Tongue (tissue), 2 donors: ENCODE measurements around the gene MACROD2. TPM values are rescaled to one million over a fixed set of nuclear protein-coding genes. Genes with fewer than 3 reads are reported as not detected.

ENCODE experiments used
- DNase-seq: peaks from one replicate; pipeline ENCODE4 v3.0.0-alpha.2; 2015
- total RNA-seq: library from RNA; depleted of rRNA; stranded (reverse); fragments of >200 nt; gene quantifications from one replicate; pipeline ENCODE4 v1.2.3, GENCODE V29; 2014

Gene MACROD2
- total RNA-seq, 1 donor from 2014 or later, result 5.0 TPM

GRCh38 chr20:15827628-15828027, 1832.3 kb downstream of the MACROD2 start:
- DNase-seq, result no peak

- DNase-seq, result no peak
These were observed 1835.9 kb downstream of the MACROD2 start for GRCh38 chr20:15831201-15831600.

GRCh38 chr20:15832512-15832911, 1837.2 kb downstream of the MACROD2 start:
- DNase-seq, result no peak

- DNase-seq, result peak; percentile 37
These were observed 1839.5 kb downstream of the MACROD2 start for GRCh38 chr20:15834857-15835256.

GRCh38 chr20:15835811-15836210, 1840.5 kb downstream of the MACROD2 start:
- DNase-seq, result no peak

GRCh38 chr20:15836634-15837033, 1841.3 kb downstream of the MACROD2 start:
- no peak for DNase-seq

GRCh38 chr20:15837563-15837962, 1842.2 kb downstream of the MACROD2 start:
- no peak for DNase-seq

GRCh38 chr20:15838466-15838865, 1843.2 kb downstream of the MACROD2 start:
- DNase-seq, result no peak

- no peak for DNase-seq
These were observed 1845.5 kb downstream of the MACROD2 start for GRCh38 chr20:15840636-15841301.

GRCh38 chr20:15842872-15843271, 1847.6 kb downstream of the MACROD2 start:
- DNase-seq, result no peak

GRCh38 chr20:15843777-15844176, 1848.5 kb downstream of the MACROD2 start:
- DNase-seq, result no peak

GRCh38 chr20:15847196-15847784, 1852.0 kb downstream of the MACROD2 start:
- peak; percentile 44 for DNase-seq

- DNase-seq, result no peak
These were observed 1852.8 kb downstream of the MACROD2 start for GRCh38 chr20:15848126-15848525.

GRCh38 chr20:15848995-15849610, 1853.8 kb downstream of the MACROD2 start:
- DNase-seq, result no peak

- DNase-seq, result no peak
These were observed 1856.4 kb downstream of the MACROD2 start for GRCh38 chr20:15851576-15852215.

GRCh38 chr20:15854911-15855310, 1859.6 kb downstream of the MACROD2 start:
- peak; percentile 20 for DNase-seq

GRCh38 chr20:15857173-15857784, 1862.0 kb downstream of the MACROD2 start:
- no peak for DNase-seq

- DNase-seq, result no peak
These were observed 1863.7 kb downstream of the MACROD2 start for GRCh38 chr20:15859061-15859460.

- DNase-seq, result no peak
These were observed 1865.5 kb downstream of the MACROD2 start for GRCh38 chr20:15860850-15861249.

GRCh38 chr20:15862178-15862577, 1866.9 kb downstream of the MACROD2 start:
- no peak for DNase-seq

- no peak for DNase-seq
These were observed 1868.4 kb downstream of the MACROD2 start for GRCh38 chr20:15863735-15864134.

- DNase-seq, result no peak
These were observed 1870.2 kb downstream of the MACROD2 start for GRCh38 chr20:15865553-15865952.
